ENCODE measurements around the gene TOR4A. TPM values are rescaled to one million over a fixed set of nuclear protein-coding genes. Genes with fewer than 3 reads are reported as not detected.

The TOR4A gene
- 1 to 10 TPM; 6.6 to 6.8 TPM for total RNA-seq

DNA sequence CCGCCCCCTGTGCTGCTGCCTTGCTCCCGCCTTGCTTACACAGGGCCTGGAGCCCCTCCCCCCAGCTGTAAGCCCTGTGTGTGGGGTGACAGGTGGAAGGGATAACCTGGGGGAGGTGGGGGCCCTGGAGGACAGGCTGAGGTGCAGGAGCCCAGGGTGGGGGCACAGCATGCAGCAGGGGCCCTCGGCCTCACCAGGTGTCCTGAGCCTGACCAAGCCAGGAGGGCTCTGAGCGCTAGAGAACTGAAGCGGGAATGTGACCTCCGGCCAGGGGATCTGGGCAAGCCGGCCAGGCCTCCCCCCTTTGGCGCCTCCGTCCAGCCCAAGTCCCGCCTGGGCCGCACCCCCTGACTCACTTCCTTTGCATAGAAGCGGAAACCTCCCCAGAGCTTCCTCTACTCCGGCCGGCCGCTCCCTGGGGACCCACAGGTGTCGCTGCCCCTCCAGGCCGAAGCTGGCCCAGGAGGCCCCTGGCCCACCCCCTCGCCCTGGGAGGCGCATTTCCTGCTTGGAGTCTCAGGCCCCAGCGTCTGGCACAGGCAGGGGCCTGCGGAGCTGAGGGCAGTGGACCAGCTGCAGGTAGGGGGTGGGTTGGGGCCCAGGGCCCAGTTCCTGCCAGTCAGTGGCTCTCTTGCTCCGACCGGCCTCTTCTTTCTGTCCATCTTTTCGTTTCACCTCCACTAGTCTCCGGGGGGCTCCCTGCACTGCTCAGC, at the start of gene TOR4A:
Gene TOR4A (plus strand): TSS at position 398 of the 713 bp plus-strand sequence. CDS start 964 bp downstream, outside the sequence.
- H3K27ac Mint-ChIP-seq: peak within 1 kb of the TSS; percentile 46
- ChIA-PET CTCF (interaction anchor here (1.0 to 1.4 kb wide), 2 partner anchors 40 to 50 kb away, joined by 3 to 4 read pairs; partner anchors contain the start of gene RNF224), POLR2A (interaction anchor here (1.0 kb wide), 1 partner anchor 20 kb away, joined by 3 read pairs; no protein-coding TSS in a partner anchor)
- peaks cover 8% of the 10 kb centered on the region for H3K4me1 Mint-ChIP-seq (ENCODE audit: low read depth)
- peak; percentile 67 for DNase-seq
- no peaks in the 10 kb centered on the region for H3K9me3 Mint-ChIP-seq
- no peaks in the 10 kb centered on the region for H3K27me3 Mint-ChIP-seq
- intact Hi-C loops (cut with micrococcal nuclease): no loop called here
- H3K36me3 Mint-ChIP-seq: no peaks in the 10 kb centered on the region
- H3K4me3 Mint-ChIP-seq: peak within 1 kb of the TSS; percentile 75

- intact Hi-C loops (cut with micrococcal nuclease): no loop called here
- Mint-ChIP-seq H3K4me1 (ENCODE audit: low read depth) (peaks cover 3% of the 10 kb centered on the region), H3K9me3 (no peaks in the 10 kb centered on the region), H3K4me3 (no peak overlapping the region), H3K27ac (peak overlapping the region; percentile 64), H3K36me3 (no peaks in the 10 kb centered on the region), H3K27me3 (peaks cover 5% of the 10 kb centered on the region)
- ChIA-PET CTCF (interaction anchor here (1.0 to 6.6 kb wide), 22 partner anchors 9 to 199 kb away, joined by 3 to 54 read pairs (median 4); partner anchors contain the start of genes DPP7, NDOR1, NELFB and TMEM203), POLR2A (interaction anchor here (6.8 kb wide), 1 partner anchor 13 kb away, joined by 38 read pairs; the partner anchor contains the start of gene TUBB4B)
- no peak for DNase-seq
Observed at GRCh38 chr9:137227853-137228505, 49.5 kb upstream of the TOR4A start.

DNA sequence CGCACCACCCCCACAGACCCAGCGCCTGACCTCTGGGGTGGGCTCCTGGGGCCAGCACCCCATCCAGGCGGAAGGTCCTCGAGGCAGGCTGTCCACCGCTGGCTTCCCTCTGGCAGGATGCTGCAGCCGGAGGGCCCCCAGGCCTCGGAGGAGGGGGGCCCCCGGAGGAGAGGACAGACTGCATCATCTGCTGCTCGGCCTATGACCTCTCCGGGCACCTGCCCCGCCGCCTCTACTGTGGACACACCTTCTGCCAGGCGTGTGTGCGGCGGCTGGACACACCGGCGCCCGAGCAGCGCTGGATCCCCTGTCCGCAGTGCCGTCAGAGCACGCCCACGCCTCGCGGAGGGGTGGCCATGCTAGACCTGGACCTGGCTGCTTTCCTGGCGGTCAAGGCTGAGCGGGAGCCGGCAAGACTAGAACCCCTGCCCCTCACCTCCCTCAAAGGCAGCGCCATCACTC, 49.0 kb upstream of the TOR4A start:
- CTCF ChIA-PET: interaction anchor here (1.4 to 6.6 kb wide), 5 partner anchors 8 to 114 kb away, joined by 4 to 54 read pairs (median 15); partner anchors contain the start of genes DPP7, NDOR1, TMEM203 and TUBB4B
- Mint-ChIP-seq H3K9me3 (no peaks in the 10 kb centered on the region), H3K4me3 (no peak overlapping the region), H3K27ac (no peak overlapping the region), H3K27me3 (peaks cover 5% of the 10 kb centered on the region), H3K36me3 (no peaks in the 10 kb centered on the region), H3K4me1 (ENCODE audit: low read depth) (peaks cover 2% of the 10 kb centered on the region)
- DNase-seq: no peak
- intact Hi-C loops (cut with micrococcal nuclease): no loop called here
- POLR2A ChIA-PET: no interaction called here

DNA sequence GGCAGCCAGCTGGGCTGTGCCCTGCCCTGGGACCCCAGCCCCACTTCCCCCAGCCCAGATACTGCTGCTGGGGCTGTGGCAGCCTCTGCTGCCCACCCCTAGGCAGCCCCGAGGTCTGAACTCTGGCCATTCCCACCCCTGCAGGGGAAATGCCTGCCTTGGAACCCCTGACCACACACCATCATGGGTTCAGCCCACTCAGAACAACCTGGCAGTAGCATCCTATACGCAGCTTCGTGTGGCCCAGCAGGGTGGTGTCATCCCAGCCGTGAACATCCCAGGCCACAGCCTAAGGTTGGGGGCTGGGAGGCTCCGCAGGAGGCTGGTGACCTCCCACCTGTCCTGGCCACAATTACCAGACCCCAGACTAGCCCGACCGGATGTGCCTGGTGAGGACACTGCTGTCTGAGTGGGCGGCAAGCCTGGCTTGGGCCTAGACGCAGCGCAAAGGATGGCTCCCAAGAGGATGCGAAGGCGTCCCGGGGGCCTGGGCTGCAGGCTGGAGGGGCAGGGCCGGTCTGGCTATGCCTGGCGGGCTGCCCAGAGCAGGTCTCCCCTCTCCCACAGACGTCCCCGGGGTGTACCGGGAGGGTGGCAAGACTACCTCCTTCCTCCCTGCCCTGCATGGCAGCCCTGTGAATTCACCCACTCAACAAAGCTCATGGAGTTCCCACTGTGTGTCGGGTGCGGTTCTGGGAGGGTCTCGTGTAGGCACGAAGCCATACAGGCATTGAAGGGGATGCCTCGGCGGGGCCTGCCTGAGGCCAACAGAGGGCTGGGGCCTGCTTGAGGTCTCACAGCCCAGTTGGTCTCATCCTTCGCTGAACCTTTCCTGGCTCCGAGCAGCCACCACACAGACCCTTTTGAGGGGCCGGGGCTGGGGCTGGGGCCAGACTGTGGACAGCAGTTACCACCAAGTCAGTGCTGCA, 48.3 kb upstream of the TOR4A start:
- CTCF ChIA-PET: interaction anchor here (0.8 to 3.5 kb wide), 3 partner anchors 10 to 111 kb away, joined by 3 to 16 read pairs (median 3); no protein-coding TSS in a partner anchor

GRCh38 chr9:137229903-137230704, 47.4 kb upstream of the TOR4A start:
- intact Hi-C loops (cut with micrococcal nuclease): no loop called here
- POLR2A ChIA-PET: no interaction called here
- CTCF ChIA-PET: interaction anchor here (0.8 to 1.1 kb wide), 2 partner anchors 9 to 41 kb away, joined by 3 read pairs; no protein-coding TSS in a partner anchor
- Mint-ChIP-seq H3K4me1 (ENCODE audit: low read depth) (peaks cover 2% of the 10 kb centered on the region), H3K27ac (no peak overlapping the region), H3K27me3 (peaks cover 11% of the 10 kb centered on the region), H3K9me3 (no peaks in the 10 kb centered on the region), H3K4me3 (no peak overlapping the region), H3K36me3 (no peaks in the 10 kb centered on the region)
- DNase-seq: no peak

More for the DNA sequence above, 48.3 kb upstream of the TOR4A start:
- Mint-ChIP-seq H3K4me1 (ENCODE audit: low read depth) (peaks cover 2% of the 10 kb centered on the region), H3K36me3 (no peaks in the 10 kb centered on the region), H3K27me3 (peaks cover 5% of the 10 kb centered on the region), H3K9me3 (no peaks in the 10 kb centered on the region), H3K4me3 (no peak overlapping the region), H3K27ac (no peak overlapping the region)
- intact Hi-C loops (cut with micrococcal nuclease): no loop called here
- no peak for DNase-seq
- POLR2A ChIA-PET: no interaction called here

- Mint-ChIP-seq H3K27ac (no peak within 1 kb of the TSS), H3K36me3 (no peaks in the 10 kb centered on the region), H3K4me3 (no peak within 1 kb of the TSS), H3K4me1 (ENCODE audit: low read depth) (peaks cover 2% of the 10 kb centered on the region), H3K9me3 (no peaks in the 10 kb centered on the region), H3K27me3 (peaks cover 13% of the 10 kb centered on the region)
- CTCF ChIA-PET: no interaction called here
- POLR2A ChIA-PET: no interaction called here
- no peak for DNase-seq
- intact Hi-C loops (cut with micrococcal nuclease): no loop called here
Observed at GRCh38 chr9:137230705-137231371, 46.7 kb upstream of the TOR4A start, which contains the start of gene SLC34A3. Gene SLC34A3 (plus strand): TSS chr9:137230901. CDS start chr9:137231703, 802 bp downstream.

GRCh38 chr9:137231372-137232039, 46.0 kb upstream of the TOR4A start:
- DNase-seq: no peak
- Mint-ChIP-seq H3K36me3 (no peaks in the 10 kb centered on the region), H3K4me3 (no peak overlapping the region), H3K9me3 (no peaks in the 10 kb centered on the region), H3K27me3 (peaks cover 13% of the 10 kb centered on the region), H3K27ac (no peak overlapping the region), H3K4me1 (ENCODE audit: low read depth) (peaks cover 2% of the 10 kb centered on the region)
- ChIA-PET CTCF (no interaction called here), POLR2A (no interaction called here)
- intact Hi-C loops (cut with micrococcal nuclease): no loop called here

GRCh38 chr9:137232101-137232500, 45.4 kb upstream of the TOR4A start:
- no peak for DNase-seq
- peaks cover 13% of the 10 kb centered on the region for H3K27me3 Mint-ChIP-seq
- no peaks in the 10 kb centered on the region for H3K36me3 Mint-ChIP-seq
- ChIA-PET CTCF (no interaction called here), POLR2A (no interaction called here)
- no peak overlapping the region for H3K4me3 Mint-ChIP-seq
- no peak overlapping the region for H3K27ac Mint-ChIP-seq
- intact Hi-C loops (cut with micrococcal nuclease): no loop called here
- H3K4me1 Mint-ChIP-seq (ENCODE audit: low read depth): peaks cover 2% of the 10 kb centered on the region
- H3K9me3 Mint-ChIP-seq: no peaks in the 10 kb centered on the region

GRCh38 chr9:137232510-137232909, 45.0 kb upstream of the TOR4A start:
- H3K9me3 Mint-ChIP-seq: no peaks in the 10 kb centered on the region
- peaks cover 2% of the 10 kb centered on the region for H3K4me1 Mint-ChIP-seq (ENCODE audit: low read depth)
- H3K27ac Mint-ChIP-seq: no peak overlapping the region
- no peak for DNase-seq
- intact Hi-C loops (cut with micrococcal nuclease): no loop called here
- H3K4me3 Mint-ChIP-seq: no peak overlapping the region
- no peaks in the 10 kb centered on the region for H3K36me3 Mint-ChIP-seq
- ChIA-PET CTCF (no interaction called here), POLR2A (no interaction called here)
- H3K27me3 Mint-ChIP-seq: peaks cover 13% of the 10 kb centered on the region

GRCh38 chr9:137233143-137233980, 44.2 kb upstream of the TOR4A start:
- H3K4me1 Mint-ChIP-seq (ENCODE audit: low read depth): peaks cover 3% of the 10 kb centered on the region
- no peak overlapping the region for H3K27ac Mint-ChIP-seq
- H3K9me3 Mint-ChIP-seq: no peaks in the 10 kb centered on the region
- intact Hi-C loops (cut with micrococcal nuclease): no loop called here
- H3K4me3 Mint-ChIP-seq: no peak overlapping the region
- ChIA-PET POLR2A (no interaction called here), CTCF (no interaction called here)
- no peak for DNase-seq
- no peaks in the 10 kb centered on the region for H3K36me3 Mint-ChIP-seq
- peaks cover 11% of the 10 kb centered on the region for H3K27me3 Mint-ChIP-seq

All from activated CD4-positive, alpha-beta memory T cell treated with anti-CD3 and anti-CD28 coated beads for 36 hours (primary cell).